Activated CD4-positive, alpha-beta T cell treated with anti-CD3 and anti-CD28 coated beads, Interleukin-2, amount 50 U/mL, for 16 hours (primary cell): Measurements from ENCODE around the gene KRT78.

Source experiments
- DNase-seq: peaks from one replicate; pipeline ENCODE4 v3.0.0-alpha.2; 2020

KRT78 gene

DNA sequence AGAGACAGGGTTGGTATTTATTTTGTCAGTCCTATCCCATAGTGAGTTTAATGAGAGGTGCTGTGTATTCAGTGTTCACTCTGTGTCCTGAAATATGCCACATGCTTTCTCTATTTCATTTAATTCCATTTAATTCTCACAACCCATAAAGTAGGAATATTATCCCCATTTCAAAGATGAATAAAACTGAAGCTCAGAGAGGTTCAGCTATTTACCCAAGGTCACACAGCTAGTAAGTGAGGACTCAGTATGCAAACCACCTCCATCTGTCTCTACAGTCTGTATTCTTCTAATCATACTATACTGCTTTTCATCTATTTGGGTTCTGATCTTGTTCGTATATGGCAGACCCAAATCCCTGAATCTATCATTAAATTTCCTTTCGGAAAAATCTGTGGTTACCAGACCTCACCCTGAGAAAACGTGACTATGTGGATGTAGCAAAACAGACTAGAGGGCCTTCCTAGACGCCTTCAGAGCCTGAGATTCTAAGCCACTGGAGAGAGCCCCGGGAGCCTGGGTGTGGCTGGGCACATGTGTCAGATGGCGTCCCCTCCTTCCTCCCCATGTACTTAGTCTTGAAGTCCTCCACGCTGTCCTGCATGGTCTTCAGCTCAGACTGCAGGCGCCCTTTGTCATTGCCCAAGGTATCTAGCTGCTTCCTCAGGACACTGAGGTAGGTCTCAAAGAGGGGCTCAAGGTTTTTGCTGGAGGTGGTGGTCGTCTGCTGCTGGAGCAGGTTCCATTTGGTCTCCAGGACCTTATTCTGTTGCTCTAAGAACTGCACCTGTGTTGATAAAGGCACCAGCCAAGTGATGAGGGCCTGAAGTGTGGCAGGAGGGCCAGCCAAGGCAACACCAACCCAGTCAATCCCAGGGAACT is 37.4 kb downstream of the KRT78 start:
- DNase-seq, result no peak

DNA sequence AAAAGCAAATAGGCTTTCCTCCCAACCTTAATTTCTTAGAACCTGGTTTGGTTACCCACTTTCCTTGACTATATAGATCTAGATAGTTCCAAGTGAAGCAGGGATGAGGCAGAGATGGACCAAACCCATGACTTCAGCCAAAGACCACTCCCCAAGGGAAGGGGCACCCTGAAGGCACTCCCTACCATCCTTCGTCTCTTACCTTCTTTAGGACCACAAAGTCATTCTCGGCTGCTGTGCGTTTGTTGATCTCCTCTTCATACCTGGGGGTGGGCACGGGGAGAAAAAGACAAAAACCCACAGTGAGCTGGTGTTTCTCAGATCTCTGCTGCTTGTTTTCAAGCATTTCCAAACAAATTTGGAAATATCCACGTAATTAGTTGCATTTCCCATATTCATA is 38.2 kb downstream of the KRT78 start:
- DNase-seq, result no peak

DNA sequence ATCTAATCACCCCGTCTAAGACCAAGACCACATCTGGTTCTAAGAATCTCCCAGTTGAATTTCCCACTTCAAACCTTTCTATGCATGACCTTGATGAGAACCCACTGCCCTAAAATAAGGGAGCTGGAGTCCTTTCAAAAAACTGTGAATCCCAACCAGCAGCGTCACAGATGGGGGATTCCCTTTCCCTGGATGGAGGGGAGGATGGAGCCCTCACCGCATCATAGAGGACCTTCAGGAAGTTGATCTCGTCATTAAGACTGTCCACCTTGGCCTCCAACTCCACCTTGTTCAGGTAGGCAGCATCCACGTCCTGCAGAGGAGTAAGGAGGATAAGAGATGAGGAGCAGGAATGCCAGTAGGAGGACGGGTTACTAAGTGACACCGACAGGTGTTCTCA is 39.6 kb downstream of the KRT78 start:
- no peak for DNase-seq

DNA sequence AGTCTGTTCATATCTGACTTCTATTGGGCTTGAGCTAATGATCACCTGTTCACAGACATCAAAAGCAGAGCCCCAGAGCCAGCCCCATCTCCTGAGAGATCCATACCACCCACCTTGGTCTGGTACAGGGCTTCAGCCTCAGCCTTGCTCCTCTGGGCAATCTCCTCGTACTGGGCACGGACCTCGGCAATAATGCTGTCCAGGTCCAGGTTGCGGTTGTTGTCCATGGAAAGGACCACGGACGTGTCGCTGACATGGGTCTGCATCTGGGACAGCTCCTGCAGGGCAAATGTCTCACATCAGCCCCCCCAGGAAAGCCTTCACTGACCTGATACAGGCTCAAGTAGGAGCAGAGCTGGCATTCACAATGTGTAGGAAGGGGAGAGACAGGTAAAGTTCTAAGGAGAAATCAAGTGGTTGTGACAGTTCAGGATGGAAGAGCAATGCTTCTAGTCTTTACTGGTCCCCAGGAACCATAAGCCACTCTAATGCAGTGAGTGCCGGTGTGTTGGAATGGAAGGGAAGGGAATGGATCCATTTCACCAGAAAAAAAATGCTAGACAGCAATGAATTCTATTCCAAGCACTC is 40.1 kb downstream of the KRT78 start:
- DNase-seq, result no peak

DNA sequence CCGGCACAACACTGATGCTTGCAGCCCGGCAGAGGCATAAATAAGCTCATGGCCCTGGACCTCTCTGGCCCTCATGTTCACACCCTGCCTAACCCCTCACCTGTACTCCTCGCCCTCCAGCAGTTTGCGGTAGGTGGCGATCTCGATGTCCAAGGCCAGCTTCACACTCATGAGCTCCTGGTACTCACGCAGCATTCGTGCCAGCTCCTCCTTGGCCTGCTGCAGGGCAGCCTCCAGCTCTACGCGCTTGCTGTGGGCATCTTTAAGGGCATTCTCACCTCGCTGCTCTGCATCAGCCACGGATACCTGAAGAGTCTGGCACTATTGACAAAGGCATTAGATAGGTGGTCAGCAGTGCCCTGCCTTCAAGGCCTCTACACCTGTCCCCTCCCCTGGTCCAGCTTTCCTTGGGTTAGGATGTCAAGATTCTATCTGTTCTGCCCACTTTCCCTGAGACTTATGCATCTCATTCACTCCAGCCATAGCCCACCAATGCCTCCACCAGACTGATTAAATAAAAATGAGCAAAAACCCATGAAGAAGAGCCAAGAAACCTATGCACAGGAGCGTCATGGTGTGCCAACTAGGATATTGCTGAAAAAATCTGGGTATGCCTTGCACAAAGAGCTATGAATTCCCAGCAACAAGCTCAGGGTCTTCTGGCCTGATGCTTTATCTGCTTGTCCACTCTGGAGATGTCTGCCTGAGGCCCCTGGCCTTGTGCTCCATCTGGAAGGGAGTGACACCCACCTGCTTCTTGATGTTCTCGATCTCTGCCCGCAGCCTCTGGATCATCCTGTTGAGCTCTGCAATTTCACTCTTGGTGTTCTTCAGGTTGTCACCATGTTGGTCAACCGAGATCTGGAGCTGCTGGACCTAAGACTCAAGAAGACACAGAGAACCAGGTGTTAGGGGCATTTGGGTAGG is 41.0 kb downstream of the KRT78 start:
- no peak for DNase-seq

DNA sequence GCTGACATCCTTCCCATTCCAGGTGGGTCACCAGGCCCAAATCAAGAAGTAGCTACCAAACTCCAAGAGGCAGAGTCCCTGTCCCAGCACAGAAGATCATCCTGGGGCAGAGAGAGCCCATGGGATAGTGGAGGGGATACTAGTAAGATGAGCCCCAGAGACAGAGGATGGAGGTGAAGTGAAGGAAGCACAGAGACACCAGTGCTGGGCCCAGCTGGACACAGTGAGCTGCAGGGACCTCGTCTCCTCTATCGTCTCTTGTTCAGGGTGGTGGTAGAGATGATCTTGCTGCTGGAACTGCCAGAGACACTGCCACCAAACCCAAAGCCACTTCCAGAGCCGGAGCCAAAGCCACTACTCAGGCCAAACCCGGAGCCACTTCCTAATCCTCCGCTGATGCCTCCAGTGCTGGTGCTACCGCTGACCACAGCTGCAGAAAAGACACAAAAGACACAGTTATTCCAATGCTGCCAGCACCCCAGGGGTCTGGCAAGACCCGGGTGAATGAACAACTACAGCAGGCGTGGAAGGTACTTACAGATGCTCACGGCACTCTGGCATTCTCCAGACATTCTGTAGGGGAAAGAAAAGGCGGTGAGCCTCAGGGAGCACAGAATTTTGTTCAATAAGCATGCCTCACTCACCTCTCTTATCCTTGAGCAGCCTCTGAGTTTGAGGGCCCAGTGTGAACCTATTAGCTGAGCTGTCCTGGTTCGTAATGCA is 41.8 kb downstream of the KRT78 start:
- DNase-seq, result no peak

DNA sequence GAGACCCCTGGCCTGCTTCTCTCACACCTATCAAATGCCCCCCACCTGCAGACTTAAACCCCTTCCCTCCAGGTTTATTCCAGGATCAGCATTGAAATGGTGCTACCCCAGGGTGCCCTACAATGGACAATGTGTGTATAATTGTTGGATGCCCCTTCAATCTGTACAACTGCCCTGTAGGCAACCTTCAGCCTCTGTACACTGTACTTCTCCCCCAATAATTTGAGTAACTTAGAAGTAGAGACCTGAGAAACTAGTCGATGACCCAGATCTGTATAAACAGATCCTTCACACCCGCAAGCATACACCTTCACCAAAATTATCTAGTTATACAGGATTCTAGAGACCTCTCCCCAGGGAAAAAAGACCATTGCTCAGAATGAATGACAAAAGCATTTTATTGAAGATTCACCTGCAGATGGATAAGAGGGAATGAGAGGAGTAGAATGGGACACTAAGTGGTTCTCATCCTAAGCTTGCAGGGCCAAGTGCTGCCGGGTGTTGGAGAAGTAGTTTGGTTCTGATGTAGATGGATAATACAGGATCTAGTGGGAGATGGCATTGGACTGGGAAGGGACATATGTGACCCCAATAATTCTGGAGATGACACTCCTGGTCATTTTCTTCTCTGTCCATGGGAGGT is 42.5 kb downstream of the KRT78 start:
- DNase-seq, result no peak

DNA sequence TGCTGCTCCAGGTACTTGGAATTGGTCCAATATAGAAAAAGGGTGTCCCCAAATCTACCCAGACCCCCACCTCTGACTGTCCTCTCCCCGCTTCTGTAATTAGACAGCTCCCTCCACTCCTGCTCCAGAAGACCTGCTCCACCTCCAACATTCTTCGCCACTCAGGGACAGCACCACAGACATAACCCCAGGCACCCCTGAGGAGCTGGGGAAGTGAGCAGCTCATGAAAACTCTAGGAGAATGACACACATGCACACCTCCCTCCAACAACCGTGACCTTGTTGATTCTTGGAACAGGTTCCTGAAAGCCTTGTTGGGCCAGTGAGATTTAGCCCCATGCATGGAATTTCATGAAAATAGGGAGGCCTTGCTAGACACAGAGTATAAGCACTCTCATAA is 43.1 kb downstream of the KRT78 start:
- DNase-seq, result no peak

DNA sequence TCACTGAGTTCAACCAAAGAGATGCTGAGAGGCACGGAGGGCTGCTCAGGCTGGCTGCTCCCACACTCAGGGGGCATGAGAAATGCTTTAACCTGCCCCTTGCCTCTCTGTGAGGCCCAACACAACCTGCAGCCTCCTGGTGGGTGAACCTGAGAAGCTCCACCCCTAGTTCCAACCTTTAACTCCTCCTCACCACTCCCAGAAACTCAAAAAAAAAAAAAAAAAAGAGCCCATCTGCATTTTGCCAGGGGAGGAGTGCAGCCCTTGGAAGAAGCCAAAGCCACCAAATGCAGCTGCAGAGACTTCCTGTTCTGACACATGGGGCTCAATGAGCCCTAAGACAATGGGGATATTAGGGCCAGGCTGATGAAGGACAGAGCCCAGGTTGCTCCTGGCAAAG is 43.8 kb downstream of the KRT78 start:
- no peak for DNase-seq

DNA sequence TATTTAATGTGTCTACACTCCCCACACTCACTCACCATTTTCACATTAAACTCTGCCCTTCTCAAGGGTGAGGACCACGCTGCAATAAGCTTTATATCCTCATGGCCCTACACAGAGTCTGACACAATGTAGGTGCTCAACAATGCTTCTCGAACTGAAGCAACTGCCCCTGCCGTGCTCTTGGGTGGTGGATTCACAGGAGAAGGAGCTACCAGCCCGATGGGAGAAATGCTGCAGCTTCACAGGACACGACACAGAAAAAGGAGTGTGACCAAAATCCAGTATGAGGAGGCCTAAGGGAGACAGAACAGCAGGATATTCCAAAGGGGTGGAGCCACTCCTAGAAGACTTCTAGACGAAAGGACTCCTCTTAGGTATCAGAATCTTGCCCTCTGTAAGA is 46.4 kb downstream of the KRT78 start:
- no peak for DNase-seq

DNA sequence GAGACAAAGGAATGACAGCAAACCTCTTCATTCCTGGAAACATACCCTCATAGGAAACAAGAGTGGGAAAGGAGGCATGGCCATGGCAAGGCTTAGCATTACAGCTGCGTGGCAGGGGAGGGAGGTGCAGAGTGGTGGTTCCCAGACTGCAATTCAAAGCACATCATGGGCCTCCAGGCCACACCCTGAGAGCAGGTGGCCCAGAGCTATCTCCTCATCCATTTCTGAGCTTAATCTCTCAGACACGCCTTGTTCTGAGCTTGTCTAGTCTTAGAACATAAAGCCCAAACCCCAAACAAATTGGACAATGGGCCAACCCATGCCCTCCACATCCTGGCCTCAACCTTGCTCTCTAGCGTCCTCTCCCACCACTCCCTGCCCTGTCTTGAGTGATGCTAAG is 47.0 kb downstream of the KRT78 start:
- DNase-seq, result no peak

DNA sequence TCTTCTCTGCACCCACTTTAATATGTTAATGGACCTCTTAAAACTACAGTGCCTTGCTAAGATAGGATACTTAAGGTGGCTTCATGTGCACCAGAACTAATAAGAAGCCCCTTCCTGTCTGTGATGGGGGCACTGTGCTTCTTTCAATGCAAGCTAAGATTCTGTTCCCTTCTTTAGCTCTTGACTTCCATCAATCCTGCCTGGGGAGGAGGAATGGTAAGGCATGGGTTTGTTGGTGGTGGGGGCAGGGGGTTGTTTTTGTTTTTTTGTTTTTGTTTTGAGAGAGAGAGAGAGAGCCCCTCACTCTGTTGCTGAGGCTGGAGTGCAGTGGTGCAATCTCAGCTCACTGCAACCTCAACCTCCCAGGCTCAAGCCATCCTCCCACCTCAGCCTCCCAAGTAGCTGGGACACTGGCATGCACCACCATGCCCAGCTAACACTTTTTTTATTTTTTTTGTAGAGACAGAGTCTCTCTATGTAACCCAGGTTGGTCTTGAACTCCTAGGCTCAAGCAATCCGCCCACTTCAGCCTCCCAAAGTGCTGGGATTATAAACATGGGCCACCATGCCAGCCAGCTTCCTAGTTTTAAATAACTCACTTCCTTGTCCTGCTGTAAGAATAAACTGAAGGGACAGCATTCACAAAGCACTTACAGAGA is 48.4 kb downstream of the KRT78 start:
- DNase-seq, result no peak

DNA sequence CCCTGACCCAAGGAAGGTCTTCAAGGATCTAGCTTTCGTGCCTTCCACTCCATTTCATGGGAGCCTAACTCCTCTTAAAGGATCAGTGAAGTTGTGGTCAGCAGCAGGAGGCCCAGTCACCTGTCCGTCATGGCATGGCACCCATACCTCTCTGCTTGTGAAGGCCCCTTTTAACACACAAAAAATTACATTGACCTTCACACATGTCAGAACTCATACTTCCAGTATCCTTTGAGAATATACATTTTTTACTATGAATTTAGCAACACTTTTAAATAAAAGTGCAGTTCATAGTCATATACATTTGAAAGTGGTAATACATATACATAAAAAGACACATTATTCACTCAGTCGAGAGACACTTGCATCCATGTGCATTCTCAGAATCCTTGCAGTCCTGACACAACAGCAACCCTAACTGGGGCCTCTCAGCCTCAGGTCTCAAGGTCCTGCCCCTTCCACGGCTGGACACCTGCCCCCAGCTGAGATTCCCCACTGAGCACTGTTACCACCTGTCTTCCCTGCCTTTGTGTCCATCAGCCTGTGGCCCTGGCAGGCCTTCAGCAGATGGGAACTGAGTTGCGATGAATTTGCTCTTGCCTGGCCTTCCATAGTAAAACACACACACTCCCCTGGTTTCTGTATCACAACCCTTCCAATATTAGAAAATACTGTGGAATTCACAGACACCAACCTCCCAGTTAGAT is 49.1 kb downstream of the KRT78 start:
- DNase-seq, result no peak

DNA sequence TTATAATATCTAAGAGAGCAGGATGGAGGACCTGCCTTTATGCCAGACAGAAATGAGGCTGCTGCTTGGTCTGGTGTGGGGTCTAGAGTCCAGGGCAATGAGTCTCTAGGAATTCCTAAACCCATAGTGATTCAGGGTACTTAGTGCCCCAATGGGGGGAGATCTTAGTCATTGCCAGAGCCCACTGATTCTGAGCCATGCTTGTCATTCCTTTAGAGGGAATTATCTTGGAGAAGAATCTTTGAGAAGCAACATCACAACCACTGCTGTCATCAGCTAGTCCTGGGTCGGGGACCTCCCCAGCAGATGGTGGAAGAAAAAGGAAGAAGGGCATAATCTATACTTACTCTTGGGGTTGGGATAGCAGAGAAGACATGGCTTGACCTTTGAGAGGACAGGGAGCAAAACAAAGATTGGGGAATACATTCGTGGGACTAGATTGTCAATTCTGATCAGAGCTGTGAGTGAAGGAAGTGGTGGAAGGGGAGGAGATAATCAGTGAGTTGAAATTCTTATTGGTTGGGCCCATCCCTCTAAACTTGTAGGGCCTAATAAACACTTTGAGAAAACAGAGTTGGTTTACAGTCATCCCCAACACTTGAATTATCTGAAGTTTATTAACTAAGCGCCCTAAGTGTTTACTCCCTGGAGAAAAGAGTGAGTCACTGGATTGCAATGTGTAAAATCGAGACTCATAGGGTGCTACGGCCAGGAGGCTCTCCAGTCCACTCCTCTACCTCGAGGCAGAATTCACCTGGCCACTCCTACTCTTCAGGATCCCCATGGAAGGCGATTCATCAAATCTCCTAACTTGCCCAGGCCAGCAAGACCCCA is 49.9 kb downstream of the KRT78 start:
- no peak for DNase-seq

DNA sequence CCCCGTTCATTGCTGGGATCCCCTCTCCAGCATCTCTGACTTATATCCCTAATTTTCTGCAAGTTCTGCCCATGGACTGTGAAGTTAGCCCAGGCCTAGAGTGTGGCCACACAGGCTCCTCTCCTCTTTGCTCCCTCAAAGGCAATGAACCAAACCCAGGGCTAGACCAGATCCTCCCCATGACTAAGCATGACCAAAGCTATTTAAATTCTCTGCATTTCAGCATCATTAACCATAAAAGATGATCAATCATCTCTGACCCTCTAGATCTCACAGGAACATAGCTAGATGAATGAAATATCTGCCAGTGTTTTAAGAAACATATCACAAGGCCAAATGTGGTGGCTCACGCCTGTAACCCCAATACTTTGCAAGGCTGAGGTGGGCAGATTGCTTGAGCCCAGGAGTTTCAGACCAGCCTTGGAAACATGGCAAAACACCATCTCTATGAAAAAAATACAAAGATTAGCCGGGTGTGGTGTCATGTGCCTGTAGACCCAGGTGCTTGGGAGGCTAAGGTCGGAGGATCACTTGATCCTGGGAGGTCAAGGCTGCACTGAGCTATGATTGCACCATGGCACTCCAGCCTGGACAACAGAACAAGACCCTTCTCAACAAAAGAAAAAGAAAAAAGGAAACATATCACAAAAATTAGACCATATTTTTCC is 50.7 kb downstream of the KRT78 start:
- no peak for DNase-seq

DNA sequence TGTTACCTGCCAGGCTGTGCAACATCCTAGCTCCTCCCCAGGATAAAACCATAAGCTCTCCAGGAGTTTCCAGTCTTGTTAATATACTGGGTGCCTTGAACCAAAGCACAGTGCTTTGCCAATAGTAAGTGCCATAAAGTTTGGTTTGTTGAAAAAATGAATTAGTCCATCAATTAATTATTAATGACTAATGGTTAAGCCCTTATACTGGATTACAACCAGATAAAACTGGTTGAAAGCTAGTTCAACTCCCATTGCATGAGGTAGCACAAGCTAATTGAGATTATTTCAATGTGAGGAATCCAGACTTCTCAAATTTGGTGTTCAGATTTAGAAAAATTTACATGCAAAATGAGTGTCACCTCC is 51.3 kb downstream of the KRT78 start:
- no peak for DNase-seq

DNA sequence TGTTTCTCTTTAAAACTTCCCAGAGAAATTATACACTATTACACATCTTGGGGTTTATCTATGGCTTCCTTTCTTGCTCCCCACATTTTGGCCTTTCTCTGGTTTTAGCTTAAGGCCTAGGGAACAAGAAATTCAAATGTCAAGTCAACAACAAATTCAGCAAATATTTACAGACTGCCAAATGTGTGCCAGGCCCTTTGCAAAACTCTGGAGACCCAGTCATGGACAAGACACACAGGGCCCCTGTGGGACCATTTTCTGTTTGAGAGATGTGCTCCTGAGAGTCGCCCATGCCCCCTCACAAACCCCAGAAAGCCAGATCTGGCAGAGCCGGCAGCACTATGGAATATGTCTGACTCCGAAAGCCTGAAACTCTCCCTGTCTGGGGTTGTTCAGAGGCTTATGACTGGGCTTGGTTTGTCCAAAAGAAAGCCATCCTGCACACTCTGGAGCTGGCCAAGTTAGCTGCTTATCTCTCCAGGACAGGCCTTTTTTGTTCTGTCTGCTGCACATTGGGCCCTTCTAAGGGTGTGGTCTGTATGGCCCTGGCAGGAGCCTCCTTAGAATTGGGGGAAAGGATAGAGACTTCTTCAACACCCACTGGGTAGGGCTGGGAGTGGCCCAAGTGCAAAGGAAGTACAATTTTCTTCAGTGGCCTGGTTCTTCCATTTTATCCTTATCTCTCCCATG is 51.8 kb downstream of the KRT78 start:
- no peak for DNase-seq

DNA sequence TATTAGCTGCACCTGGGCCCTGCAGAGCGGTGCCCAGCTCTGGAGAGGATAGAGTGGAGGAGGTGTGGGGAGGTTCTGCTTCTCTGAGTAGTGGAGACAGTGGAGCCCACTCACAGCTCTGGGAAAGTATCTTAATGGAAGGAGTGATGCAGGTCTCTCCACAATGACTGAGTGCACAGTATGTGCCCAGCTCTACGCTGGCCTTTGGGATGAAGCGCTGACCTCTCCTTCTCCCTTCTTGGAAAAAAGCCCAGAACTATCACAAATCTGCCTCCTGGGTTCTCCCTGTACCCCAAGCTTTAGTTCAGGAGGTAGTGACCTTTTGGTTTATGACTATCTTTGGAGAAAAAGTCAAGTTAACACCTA is 52.4 kb downstream of the KRT78 start:
- DNase-seq, result no peak
